ENCODE data around the gene PIAS4. TPM values are rescaled to one million over a fixed set of nuclear protein-coding genes. Genes with fewer than 3 reads are reported as not detected.
A peak's percentile ranks its signal among the peaks of the same experiment; 100 is the strongest.

The PIAS4 gene
- 55.3 and 56.3 TPM in 2 replicates for total RNA-seq
- long read RNA-seq, transcript PIAS4-201 (11 exons, 3,159 nt): major isoform, 40 of 44 reads
- long read RNA-seq, partial matches to known transcripts: 3 of 44 reads
- long read RNA-seq, other reads (novel, unspliced or antisense): 1 of 44 reads

GRCh38 chr19:4007021-4007835 is at the start of gene PIAS4:
TSS of gene PIAS4 (plus strand) at chr19:4007736. CDS start at chr19:4007761, 25 bp downstream.
- H3K9me3 Mint-ChIP-seq (ENCODE audit: low read depth): no peaks in the 10 kb centered on the region
- peak within 1 kb of the TSS; percentile 86 for H3K27ac Mint-ChIP-seq
- H3K27me3 Mint-ChIP-seq: no peaks in the 10 kb centered on the region
- H3K4me3 Mint-ChIP-seq (ENCODE audit: low read depth): peak within 1 kb of the TSS; percentile 86
- H3K4me1 Mint-ChIP-seq (ENCODE audit: low read depth): peaks cover 20% of the 10 kb centered on the region
- TF ChIP-seq CTCF (IDR thresholded peaks at IDR 0.05; ENCODE audit: unreplicated experiment): peak; percentile 35
- peaks cover 2% of the 10 kb centered on the region for H3K36me3 Mint-ChIP-seq (ENCODE audit: insufficient read depth)
- peak; percentile 91 for DNase-seq (ENCODE audit: low spot score, unreplicated experiment)

- no peak for DNase-seq (ENCODE audit: low spot score, unreplicated experiment)
- H3K27me3 Mint-ChIP-seq: no peaks in the 10 kb centered on the region
- H3K36me3 Mint-ChIP-seq (ENCODE audit: insufficient read depth): peaks cover 7% of the 10 kb centered on the region
- no peaks in the 10 kb centered on the region for H3K4me1 Mint-ChIP-seq (ENCODE audit: low read depth)
- no peak overlapping the region for H3K4me3 Mint-ChIP-seq (ENCODE audit: low read depth)
- TF ChIP-seq CTCF (IDR thresholded peaks at IDR 0.05; ENCODE audit: unreplicated experiment): no peak
- H3K27ac Mint-ChIP-seq: no peak overlapping the region
- no peaks in the 10 kb centered on the region for H3K9me3 Mint-ChIP-seq (ENCODE audit: low read depth)
Measured at GRCh38 chr19:3958836-3959765, 48.4 kb upstream of the PIAS4 start.

- H3K36me3 Mint-ChIP-seq (ENCODE audit: insufficient read depth): peaks cover 9% of the 10 kb centered on the region
- no peaks in the 10 kb centered on the region for H3K9me3 Mint-ChIP-seq (ENCODE audit: low read depth)
- H3K27me3 Mint-ChIP-seq: no peaks in the 10 kb centered on the region
- H3K4me1 Mint-ChIP-seq (ENCODE audit: low read depth): no peaks in the 10 kb centered on the region
- DNase-seq (ENCODE audit: low spot score, unreplicated experiment): no peak
- no peak overlapping the region for H3K27ac Mint-ChIP-seq
- H3K4me3 Mint-ChIP-seq (ENCODE audit: low read depth): no peak overlapping the region
- TF ChIP-seq CTCF (IDR thresholded peaks at IDR 0.05; ENCODE audit: unreplicated experiment): no peak
Measured at GRCh38 chr19:3959766-3960131, 47.8 kb upstream of the PIAS4 start.

GRCh38 chr19:3961007-3961406 is 46.5 kb upstream of the PIAS4 start:
- Mint-ChIP-seq H3K27ac (no peak overlapping the region), H3K4me3 (ENCODE audit: low read depth) (no peak overlapping the region), H3K4me1 (ENCODE audit: low read depth) (no peaks in the 10 kb centered on the region), H3K9me3 (ENCODE audit: low read depth) (no peaks in the 10 kb centered on the region), H3K36me3 (ENCODE audit: insufficient read depth) (peaks cover 10% of the 10 kb centered on the region), H3K27me3 (no peaks in the 10 kb centered on the region)
- TF ChIP-seq CTCF (IDR thresholded peaks at IDR 0.05; ENCODE audit: unreplicated experiment): no peak
- no peak for DNase-seq (ENCODE audit: low spot score, unreplicated experiment)

Data from progenitor cell of endocrine pancreas (in vitro differentiated cells).